Tibial nerve (tissue), 3 donors: ENCODE measurements around the gene USP32.
"Not testable (repeated sequence)": the region's sequence is repeated elsewhere in the genome, so short reads cannot be mapped to it uniquely, and the experiment has no call there.

Source experiments
- POLR2A ChIP-seq, 2 donors: fragments of 450-650 bp; IDR thresholded peaks; one replicate each; pipeline ENCODE4 v1.6.1; 2017; ENCODE audit warnings: antibody characterized with exemption in 2 of 2, mild to moderate bottlenecking in 2 of 2, moderate library complexity in 2 of 2
- TF ChIP-seq, protein P1 (sequence below), 5 experiments: fragments of 200-600 bp in 3 of 5; fragments of 450-650 bp in 2 of 5; sonication (generic) in 3 of 5; IDR thresholded peaks; one replicate each; pipeline ENCODE4 v1.5.1; 2016 to 2019; ENCODE audit warnings: antibody characterized with exemption in 5 of 5, mild to moderate bottlenecking in 3 of 5, moderate library complexity in 2 of 5

DNA sequence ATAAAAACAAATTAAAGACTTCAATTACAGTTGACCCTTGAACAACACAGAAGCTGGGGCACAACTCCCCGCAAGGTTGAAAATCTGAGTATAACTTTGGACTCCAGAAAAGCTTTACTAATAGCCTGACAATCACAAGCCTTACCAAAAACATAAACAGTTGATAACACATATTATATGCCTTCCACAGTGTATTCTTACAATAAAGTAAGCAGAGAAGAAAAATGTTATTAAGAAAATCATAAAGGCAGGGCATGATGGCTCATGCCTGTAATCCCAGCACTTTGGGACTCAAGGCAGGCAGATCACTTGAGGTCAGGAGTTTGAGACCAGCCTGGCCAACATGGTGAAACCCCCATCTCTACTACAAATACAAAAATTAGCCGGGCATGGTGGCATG, 58.9 kb downstream of the USP32 start:
- TF ChIP-seq POLR2A (IDR thresholded peaks at IDR 0.05) = not testable (repeated sequence)
- TF ChIP-seq, protein P1, sequence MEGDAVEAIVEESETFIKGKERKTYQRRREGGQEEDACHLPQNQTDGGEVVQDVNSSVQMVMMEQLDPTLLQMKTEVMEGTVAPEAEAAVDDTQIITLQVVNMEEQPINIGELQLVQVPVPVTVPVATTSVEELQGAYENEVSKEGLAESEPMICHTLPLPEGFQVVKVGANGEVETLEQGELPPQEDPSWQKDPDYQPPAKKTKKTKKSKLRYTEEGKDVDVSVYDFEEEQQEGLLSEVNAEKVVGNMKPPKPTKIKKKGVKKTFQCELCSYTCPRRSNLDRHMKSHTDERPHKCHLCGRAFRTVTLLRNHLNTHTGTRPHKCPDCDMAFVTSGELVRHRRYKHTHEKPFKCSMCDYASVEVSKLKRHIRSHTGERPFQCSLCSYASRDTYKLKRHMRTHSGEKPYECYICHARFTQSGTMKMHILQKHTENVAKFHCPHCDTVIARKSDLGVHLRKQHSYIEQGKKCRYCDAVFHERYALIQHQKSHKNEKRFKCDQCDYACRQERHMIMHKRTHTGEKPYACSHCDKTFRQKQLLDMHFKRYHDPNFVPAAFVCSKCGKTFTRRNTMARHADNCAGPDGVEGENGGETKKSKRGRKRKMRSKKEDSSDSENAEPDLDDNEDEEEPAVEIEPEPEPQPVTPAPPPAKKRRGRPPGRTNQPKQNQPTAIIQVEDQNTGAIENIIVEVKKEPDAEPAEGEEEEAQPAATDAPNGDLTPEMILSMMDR (IDR thresholded peaks at IDR 0.05) = not testable (repeated sequence)
